ENCODE measurements around the gene RPL36. TPM values are rescaled to one million over a fixed set of nuclear protein-coding genes. Genes with fewer than 3 reads are reported as not detected.

The RPL36 gene
- total and polyA plus RNA-seq, 9 of the 15 experiments (the other 6 are each of a cell fraction or from before 2014, with no cell fraction given) = 350 to 3,412 (median 1,507) TPM

- TF ChIP-seq RBM25 (IDR thresholded peaks at IDR 0.05; ENCODE audit: low read depth, low read length, severe bottlenecking) (no peak), POLR3A (IDR thresholded peaks at IDR 0.05; ENCODE audit: borderline replicate concordance, extremely low read depth, insufficient read depth, insufficient read length) (no peak), ZNF133 (CRISPR knock-in tag; IDR thresholded peaks at IDR 0.05) (no peak), ZBTB40 (IDR thresholded peaks at IDR 0.05) (no peak), ZBTB40 (CRISPR knock-in tag; IDR thresholded peaks at IDR 0.05) (no peak), ZKSCAN3 (CRISPR knock-in tag; IDR thresholded peaks at IDR 0.05) (no peak), TRIM25 (IDR thresholded peaks at IDR 0.05; ENCODE audit: borderline replicate concordance) (no peak), KLF10 (CRISPR knock-in tag; IDR thresholded peaks at IDR 0.05) (no peak), LEF1 (IDR thresholded peaks at IDR 0.05) (peak; percentile 82; the same call in 1 of the 2 replicates), TCF7 (IDR thresholded peaks at IDR 0.05; ENCODE audit: borderline replicate concordance) (no peak), PHTF2 (CRISPR knock-in tag; IDR thresholded peaks at IDR 0.05) (no peak), ZNF354B (CRISPR knock-in tag; IDR thresholded peaks at IDR 0.05) (no peak), SNAPC5 (CRISPR knock-in tag; IDR thresholded peaks at IDR 0.05) (no peak), KDM5B (IDR thresholded peaks at IDR 0.05; ENCODE audit: insufficient replicate concordance, low read depth, low read length) (peak; percentile 83), L3MBTL2 (IDR thresholded peaks at IDR 0.05) (no peak; the same call in 1 of the 2 replicates)
- TF ChIP-seq, protein P1, sequence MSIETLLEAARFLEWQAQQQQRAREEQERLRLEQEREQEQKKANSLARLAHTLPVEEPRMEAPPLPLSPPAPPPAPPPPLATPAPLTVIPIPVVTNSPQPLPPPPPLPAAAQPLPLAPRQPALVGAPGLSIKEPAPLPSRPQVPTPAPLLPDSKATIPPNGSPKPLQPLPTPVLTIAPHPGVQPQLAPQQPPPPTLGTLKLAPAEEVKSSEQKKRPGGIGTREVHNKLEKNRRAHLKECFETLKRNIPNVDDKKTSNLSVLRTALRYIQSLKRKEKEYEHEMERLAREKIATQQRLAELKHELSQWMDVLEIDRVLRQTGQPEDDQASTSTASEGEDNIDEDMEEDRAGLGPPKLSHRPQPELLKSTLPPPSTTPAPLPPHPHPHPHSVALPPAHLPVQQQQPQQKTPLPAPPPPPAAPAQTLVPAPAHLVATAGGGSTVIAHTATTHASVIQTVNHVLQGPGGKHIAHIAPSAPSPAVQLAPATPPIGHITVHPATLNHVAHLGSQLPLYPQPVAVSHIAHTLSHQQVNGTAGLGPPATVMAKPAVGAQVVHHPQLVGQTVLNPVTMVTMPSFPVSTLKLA (conservative IDR thresholded peaks at IDR 0.05) = peak; percentile 24 to 64; a peak in 2 of 4 replicates
Measured at GRCh38 chr19:5718579-5719273, 28.6 kb downstream of the RPL36 start (continued).

Measured in K562 (cell line).